H1 (cell line): ENCODE data around the gene FBN1. TPM values are rescaled to one million over a fixed set of nuclear protein-coding genes. Genes with fewer than 3 reads are reported as not detected.

Experiments
- CTCF ChIA-PET: fragments of 300-600 bp; sonication (Branson Sonifier 250); formaldehyde crosslinking; loops from one replicate; lab custom pipeline; 2021; ENCODE audit not compliant: partially characterized antibody; lab: Charles Lee
- POLR2A ChIA-PET: fragments of 300-600 bp; sonication (Branson Sonifier 250); formaldehyde crosslinking; loops from one replicate; lab custom pipeline; 2021; ENCODE audit warnings: inconsistent platforms; ENCODE audit not compliant: partially characterized antibody; lab: Charles Lee
- DNase-seq, 2 experiments: peaks; one replicate each; pipeline versions ENCODE4 v3.0.0 to v3.0.0-alpha.2; 2010 to 2022; ENCODE audit warnings: low spot score in 2 of 2, low read depth in 1 of 2, mixed read lengths in 1 of 2
- FAIRE-seq: peaks from 2 replicates; lab custom pipeline; 2011; peaks lifted over from hg19 to GRCh38; lab: Jason Lieb, UNC
- H2AFZ ChIP-seq: 2 replicates; pipeline ENCODE4 v1.8.1; 2012; ENCODE audit warnings: low read length, inconsistent platforms
- H2AK5ac ChIP-seq: 2 replicates; pipeline ENCODE4 v1.6.1; 2013; ENCODE audit warnings: low read depth, low read length
- H2BK120ac ChIP-seq: replicated peaks from 2 replicates; pipeline ENCODE3; 2013; ENCODE audit warnings: low read depth, low read length, inconsistent platforms
- H2BK12ac ChIP-seq: 2 replicates; pipeline ENCODE4 v1.6.1; 2013; ENCODE audit warnings: low read depth, low read length
- H2BK15ac ChIP-seq: 2 replicates; pipeline ENCODE4 v1.6.1; 2013; ENCODE audit warnings: low read length
- H2BK20ac ChIP-seq: 2 replicates; pipeline ENCODE4 v1.6.1; 2013; ENCODE audit warnings: low read length
- H2BK5ac ChIP-seq: 2 replicates; pipeline ENCODE4 v1.6.1; 2013; ENCODE audit warnings: low read depth, low read length
- H3K14ac ChIP-seq: 2 replicates; pipeline ENCODE4 v1.6.1; 2013; ENCODE audit warnings: inconsistent platforms; ENCODE audit not compliant: insufficient read length
- H3K18ac ChIP-seq: 2 replicates; pipeline ENCODE4 v1.6.1; 2013; ENCODE audit warnings: low read length; ENCODE audit errors: extremely low read depth
- H3K23ac ChIP-seq: 2 replicates; pipeline ENCODE4 v1.6.1; 2013; ENCODE audit warnings: inconsistent platforms; ENCODE audit not compliant: insufficient read length
- H3K23me2 ChIP-seq: 2 replicates; pipeline ENCODE4 v1.6.1; 2013; ENCODE audit warnings: low read depth, low read length
- H3K27ac ChIP-seq: 2 replicates; pipeline ENCODE4 v1.6.1; 2011; ENCODE audit warnings: low read depth, low read length, inconsistent platforms
- H3K27me3 ChIP-seq, 4 experiments: replicated peaks in 1 of 4; 1 replicate in 1 of 4; 2 replicates in 3 of 4; pipeline versions ENCODE4 v1.6.1 to v1.8.1; 2011 to 2013; ENCODE audit warnings: low read length in 3 of 4, mild to moderate bottlenecking in 3 of 4, inconsistent platforms in 2 of 4, mixed read lengths in 2 of 4, moderate library complexity in 1 of 4; ENCODE audit not compliant: control insufficient read depth in 3 of 4, insufficient read depth in 3 of 4; ENCODE audit errors: extremely low read depth in 1 of 4
- H3K36me3 ChIP-seq, 4 experiments: 2 replicates each; pipeline versions ENCODE4 v1.6.1 to v1.8.1; 2011 to 2013; ENCODE audit warnings: mild to moderate bottlenecking in 4 of 4, low read length in 3 of 4, moderate library complexity in 2 of 4, control low read depth in 1 of 4, inconsistent platforms in 1 of 4; ENCODE audit not compliant: insufficient read depth in 4 of 4, control insufficient read depth in 2 of 4
- H3K4ac ChIP-seq: replicated peaks from 2 replicates; pipeline ENCODE3; 2013; ENCODE audit warnings: low read length, low read depth, mixed read lengths, inconsistent platforms; ENCODE audit not compliant: insufficient read length
- H3K4me1 ChIP-seq, 4 experiments: replicated peaks in 1 of 4; 1 replicate in 1 of 4; 2 replicates in 3 of 4; pipeline versions ENCODE4 v1.6.1 to v1.8.1; 2011 to 2013; ENCODE audit warnings: low read length in 3 of 4, inconsistent platforms in 2 of 4, mixed read lengths in 1 of 4; ENCODE audit not compliant: insufficient read depth in 4 of 4, control insufficient read depth in 3 of 4
- H3K4me2 ChIP-seq, 2 experiments: 2 replicates each; pipeline versions ENCODE4 v1.6.1 to v1.8.1; 2011 to 2013; ENCODE audit warnings: low read depth in 2 of 2, low read length in 2 of 2, control low read depth in 1 of 2, inconsistent platforms in 1 of 2, mild to moderate bottlenecking in 1 of 2; ENCODE audit not compliant: insufficient read depth in 1 of 2
- H3K4me3 ChIP-seq, 4 experiments: fragments of 200-600, 300-600 bp in 1 of 4; sonication (generic), shearing (Covaris generic), sonication (Bioruptor Twin) in 1 of 4; 2 replicates each; pipeline versions ENCODE4 v1.5.1 to v1.8.1; 2011 to 2016; ENCODE audit warnings: low read length in 4 of 4, low read depth in 3 of 4, control low read depth in 2 of 4, inconsistent platforms in 2 of 4, mild to moderate bottlenecking in 2 of 4, mixed read lengths in 1 of 4, moderate library complexity in 1 of 4; ENCODE audit not compliant: insufficient read depth in 2 of 4; ENCODE audit errors: extremely low read depth in 1 of 4
- H3K56ac ChIP-seq: replicated peaks from 2 replicates; pipeline ENCODE3; 2013; ENCODE audit warnings: low read depth, mild to moderate bottlenecking, mixed read lengths, low read length, inconsistent platforms; ENCODE audit not compliant: insufficient read length
- H3K79me1 ChIP-seq: 2 replicates; pipeline ENCODE4 v1.6.1; 2013; ENCODE audit warnings: low read depth, low read length, control low read depth
- H3K79me2 ChIP-seq, 2 experiments: 2 replicates each; pipeline versions ENCODE4 v1.6.1 to v1.8.1; 2012 to 2013; ENCODE audit warnings: low read length in 2 of 2, mild to moderate bottlenecking in 2 of 2, inconsistent platforms in 1 of 2; ENCODE audit not compliant: insufficient read depth in 2 of 2, control insufficient read depth in 1 of 2
- H3K9ac ChIP-seq, 4 experiments: replicated peaks in 1 of 4; 1 replicate in 1 of 4; 2 replicates in 3 of 4; pipeline versions ENCODE4 v1.6.1 to v1.8.1; 2011 to 2013; ENCODE audit warnings: low read depth in 3 of 4, low read length in 3 of 4, control low read depth in 2 of 4, mild to moderate bottlenecking in 2 of 4, moderate library complexity in 2 of 4, inconsistent platforms in 1 of 4; ENCODE audit errors: extremely low read depth in 1 of 4
- H3K9me3 ChIP-seq, 2 experiments: 2 replicates each; pipeline versions ENCODE4 v1.6.1 to v1.8.1; 2012 to 2013; ENCODE audit warnings: mild to moderate bottlenecking in 2 of 2, moderate library complexity in 2 of 2, control low read depth in 1 of 2, inconsistent platforms in 1 of 2, low read depth in 1 of 2, low read length in 1 of 2, mixed read lengths in 1 of 2; ENCODE audit not compliant: insufficient read depth in 2 of 2
- H4K20me1 ChIP-seq, 2 experiments: replicated peaks in 1 of 2; 2 replicates each; pipeline versions ENCODE3 to v1.8.1; 2011 to 2013; ENCODE audit warnings: inconsistent platforms in 2 of 2, low read length in 2 of 2, mild to moderate bottlenecking in 1 of 2; ENCODE audit not compliant: insufficient read depth in 2 of 2, control insufficient read depth in 1 of 2
- H4K5ac ChIP-seq: 2 replicates; pipeline ENCODE4 v1.6.1; 2013; ENCODE audit warnings: low read length, low read depth, mixed read lengths, inconsistent platforms; ENCODE audit not compliant: insufficient read length
- H4K8ac ChIP-seq: 2 replicates; pipeline ENCODE4 v1.8.0; 2013; ENCODE audit warnings: mild to moderate bottlenecking, moderate library complexity, low read length, inconsistent platforms; ENCODE audit not compliant: insufficient read depth; ENCODE audit errors: extremely low read depth
- H4K91ac ChIP-seq: replicated peaks from 2 replicates; pipeline ENCODE3; 2013; ENCODE audit warnings: low read length, mixed read lengths, inconsistent platforms; ENCODE audit not compliant: insufficient read length
- ATF2 ChIP-seq: IDR thresholded peaks from 2 replicates; pipeline ENCODE4 v1.6.1; 2012; ENCODE audit warnings: low read length, inconsistent platforms
- CEBPB ChIP-seq: IDR thresholded peaks from 2 replicates; pipeline ENCODE4 v1.6.1; 2012; ENCODE audit warnings: low read depth, low read length
- CTBP2 ChIP-seq: IDR thresholded peaks from 2 replicates; pipeline ENCODE4 v1.7.0; 2011; ENCODE audit warnings: borderline replicate concordance, mild to moderate bottlenecking, moderate library complexity, mixed read lengths, low read length; ENCODE audit not compliant: insufficient read depth, insufficient read length
- E2F6 ChIP-seq: IDR thresholded peaks from 2 replicates; pipeline ENCODE4 v1.6.1; 2012; ENCODE audit warnings: inconsistent platforms
- JUN ChIP-seq: IDR thresholded peaks from 2 replicates; pipeline ENCODE4 v1.6.1; 2011; ENCODE audit warnings: low read depth, mild to moderate bottlenecking, improper control_type of control experiment, low read length
- KDM4A ChIP-seq: IDR thresholded peaks from one replicate; pipeline ENCODE4 v1.7.1; 2012; ENCODE audit warnings: low read depth, mild to moderate bottlenecking, moderate library complexity, low read length, inconsistent platforms; ENCODE audit not compliant: severe bottlenecking
- SIRT6 ChIP-seq: IDR thresholded peaks from one replicate; pipeline ENCODE4 v1.7.1; 2012; ENCODE audit warnings: low read length, inconsistent platforms
- ZNF274 ChIP-seq: IDR thresholded peaks from 2 replicates; pipeline ENCODE4 v1.7.0; 2012; ENCODE audit warnings: low read length, borderline replicate concordance; ENCODE audit errors: extremely low read depth
- WGBS, 2 experiments: shearing (Covaris generic) in 1 of 2; methylation state at CpG; one replicate each; pipeline versions ENCODE4 v1.1.6 to v1.1.7; 2013 to 2015; ENCODE audit warnings: low lambda C conversion rate in 2 of 2, mixed read lengths in 2 of 2, inconsistent platforms in 1 of 2, low coverage in 1 of 2, missing lambda C conversion rate in 1 of 2; ENCODE audit not compliant: insufficient replicate concordance in 2 of 2, insufficient coverage in 1 of 2, insufficient read length in 1 of 2; ENCODE audit errors: extremely low coverage in 1 of 2, missing lambda C conversion rate in 1 of 2; 5-methylcytosine and 5-hydroxymethylcytosine counted together
- polyA plus RNA-seq, 7 experiments: library from polyadenylated mRNA; depleted of rRNA in 3 of 7; stranded (reverse) in 5 of 7; unstranded in 2 of 7; fragments of >200 nt in 5 of 7; fragments of 200-250 nt in 2 of 7; gene quantifications; 1 replicate in 5 of 7; 2 replicates in 1 of 7; 4 replicates in 1 of 7; pipeline versions ENCODE4 v1.2.1 to v1.2.3, GENCODE V29; 2011 to 2013; ENCODE audit warnings: missing spikeins in 2 of 7, mixed read lengths in 2 of 7
- total RNA-seq: library from RNA; stranded (reverse); fragmentation: NEBNext Ultra II Directional; extraction: Animal tissue kit (Norgen Biotek cat#: 25700); gene quantifications from 2 replicates; pipeline ENCODE4 v1.2.1, GENCODE V29; 2021

Gene FBN1
- total and polyA plus RNA-seq, 2 of the 8 experiments (the other 6 are each of a cell fraction or from before 2014, with no cell fraction given) = 3.0 to 4.0 TPM

DNA sequence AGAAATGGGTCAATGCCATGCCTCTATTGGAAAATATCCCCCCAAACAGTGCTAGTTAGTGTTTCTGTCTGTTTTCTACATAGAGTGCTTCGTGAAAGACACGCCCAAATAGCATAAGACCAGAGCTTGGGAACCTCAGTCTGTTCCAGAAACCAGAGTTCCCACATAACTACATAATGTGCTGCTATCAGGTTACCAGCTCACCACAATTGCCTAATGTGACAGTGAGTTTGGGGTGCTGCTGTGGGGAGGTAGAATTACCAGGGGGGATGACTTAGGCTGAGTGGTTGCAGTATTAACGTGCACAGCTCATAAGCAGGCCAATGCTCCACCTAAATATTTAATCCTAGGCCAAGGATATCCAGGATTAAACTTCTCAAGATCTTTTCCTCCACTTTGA, 275.0 kb downstream of the FBN1 start:
- Histone ChIP-seq H3K4ac (no peak overlapping the region), H3K79me2 (no peaks in the 10 kb centered on the region), H3K79me1 (no peaks in the 10 kb centered on the region), H4K20me1 (no peaks in the 10 kb centered on the region), H3K36me3 (no peaks in the 10 kb centered on the region), H3K56ac (no peak overlapping the region), H3K27ac (no peak overlapping the region), H3K4me3 (no peak overlapping the region), H2BK120ac (no peak overlapping the region), H3K9me3 (no peaks in the 10 kb centered on the region), H3K18ac (no peak overlapping the region), H3K23me2 (no peaks in the 10 kb centered on the region), H4K8ac (no peak overlapping the region), H3K14ac (no peak overlapping the region), H2BK20ac (no peak overlapping the region), H2AK5ac (no peak overlapping the region), H4K91ac (no peak overlapping the region), H3K4me2 (no peak overlapping the region), H4K5ac (no peak overlapping the region), H2BK5ac (no peak overlapping the region), H3K9ac (no peak overlapping the region), H2AFZ (peak overlapping the region; percentile 71; the same call in 1 of the 2 replicates), H2BK15ac (no peak overlapping the region), H3K23ac (no peak overlapping the region), H3K4me1 (no peaks in the 10 kb centered on the region), H2BK12ac (no peak overlapping the region), H3K27me3 (no peaks in the 10 kb centered on the region)
- FAIRE-seq (no peak), DNase-seq (no peak)
- TF ChIP-seq JUN = no peak
- no peak for TF ChIP-seq CTBP2
- no peak for TF ChIP-seq ZNF274
- no peak for TF ChIP-seq SIRT6
- TF ChIP-seq E2F6 = no peak
- no peak for TF ChIP-seq CEBPB
- no peak for TF ChIP-seq ATF2
- TF ChIP-seq KDM4A = no peak
- 89% methylated on average over 3 of the region's 3 CpGs; no CpG with 5 or more reads in 1 of the 2 experiments for WGBS, 2 experiments
- ChIA-PET POLR2A (no interaction called here), CTCF (interaction anchor here (0.8 to 4.3 kb wide), 4 partner anchors 12 to 150 kb away, joined by 3 to 33 read pairs (median 4); no protein-coding TSS in a partner anchor)
